HG03439 (cell line): ENCODE results near the gene P2RX5.

Experiments
- ATAC-seq: cut with Tn5 transposase; IDR thresholded peaks from one replicate; pipeline ENCODE4 v1.9.1; 2021; ENCODE audit warnings: mild to moderate bottlenecking, moderate library complexity; ENCODE audit not compliant: unreplicated experiment

Gene P2RX5

GRCh38 chr17:3626831-3627768 lies 68.9 kb downstream of the P2RX5 start:
- ATAC-seq = no peak
